Measurements from ENCODE around the gene CDH12. TPM values are rescaled to one million over a fixed set of nuclear protein-coding genes. Genes with fewer than 3 reads are reported as not detected.

The CDH12 gene
- total and polyA plus RNA-seq, 2 donors (not counting 3 experiments of a cell fraction or from before 2014, with no cell fraction given), result 0.03 TPM; not detected in 1

- dilution Hi-C loops (cut with MboI; ENCODE audit: extremely low pct_ligation_motif_present, low sequenced_read_pairs) (no loop called here), intact Hi-C loops (cut with micrococcal nuclease) (no loop called here)
- FAIRE-seq (peak; percentile 24), DNase-seq (ENCODE audit: low read depth, low spot score) (peak; percentile 80)
- Histone ChIP-seq H3K4me2 (ENCODE audit: insufficient read depth, low read length) (no peak overlapping the region), H3K9me3 (replicated peaks; ENCODE audit: control insufficient read depth, insufficient read depth, low read length) (no peaks in the 10 kb centered on the region), H2AFZ (ENCODE audit: low read depth, low read length) (no peak overlapping the region), H3K9ac (replicated peaks; ENCODE audit: extremely low read depth, insufficient read depth, low read length) (no peak overlapping the region), H3K4me3 (replicated peaks in 1 of 3; ENCODE audit: insufficient read depth in 1 of 3, low read depth in 1 of 3, low read length in 3 of 3) (no peak overlapping the region), H3K9me1 (replicated peaks; ENCODE audit: control insufficient read depth, extremely low read depth, insufficient read depth, low read length) (no peaks in the 10 kb centered on the region), H3K27ac (ENCODE audit: insufficient read depth, low read depth, low read length) (no peak overlapping the region), H3K4me1 (ENCODE audit: control insufficient read depth, extremely low read depth, insufficient read depth, low read length) (no peaks in the 10 kb centered on the region), H3K79me2 (ENCODE audit: control insufficient read depth, insufficient read depth, low read length) (no peaks in the 10 kb centered on the region), H3K36me3 (ENCODE audit: control insufficient read depth in 2 of 2, extremely low read depth in 1 of 2, insufficient read depth in 2 of 2, low read length in 2 of 2) (no peaks in the 10 kb centered on the region), H3K27me3 (ENCODE audit: control insufficient read depth in 2 of 2, insufficient read depth in 2 of 2, low read length in 2 of 2) (no peaks in the 10 kb centered on the region), H4K20me1 (replicated peaks; ENCODE audit: control insufficient read depth, extremely low read depth, insufficient read depth, low read length) (no peaks in the 10 kb centered on the region)
- TF ChIP-seq GATA2 (IDR thresholded peaks at IDR 0.05; ENCODE audit: insufficient read depth, insufficient read length, low read depth, low read length) (no peak), POLR2AphosphoS5 (IDR thresholded peaks at IDR 0.05; ENCODE audit: insufficient read depth, low read depth, low read length) (no peak), MYC (IDR thresholded peaks at IDR 0.05; ENCODE audit: low read depth, low read length) (no peak), FOS (IDR thresholded peaks at IDR 0.05; ENCODE audit: borderline replicate concordance, insufficient read depth, low read length) (no peak), JUN (IDR thresholded peaks at IDR 0.05; ENCODE audit: borderline replicate concordance, insufficient read depth, insufficient read length, low read depth) (no peak), MAX (IDR thresholded peaks at IDR 0.05; ENCODE audit: insufficient read depth, insufficient read length) (no peak), POLR2A (IDR thresholded peaks at IDR 0.05; ENCODE audit: low read depth, low read length) (no peak), EZH2 (IDR thresholded peaks at IDR 0.05; ENCODE audit: borderline replicate concordance, low read depth, low read length, severe bottlenecking) (no peak)
- TF ChIP-seq, protein P1, sequence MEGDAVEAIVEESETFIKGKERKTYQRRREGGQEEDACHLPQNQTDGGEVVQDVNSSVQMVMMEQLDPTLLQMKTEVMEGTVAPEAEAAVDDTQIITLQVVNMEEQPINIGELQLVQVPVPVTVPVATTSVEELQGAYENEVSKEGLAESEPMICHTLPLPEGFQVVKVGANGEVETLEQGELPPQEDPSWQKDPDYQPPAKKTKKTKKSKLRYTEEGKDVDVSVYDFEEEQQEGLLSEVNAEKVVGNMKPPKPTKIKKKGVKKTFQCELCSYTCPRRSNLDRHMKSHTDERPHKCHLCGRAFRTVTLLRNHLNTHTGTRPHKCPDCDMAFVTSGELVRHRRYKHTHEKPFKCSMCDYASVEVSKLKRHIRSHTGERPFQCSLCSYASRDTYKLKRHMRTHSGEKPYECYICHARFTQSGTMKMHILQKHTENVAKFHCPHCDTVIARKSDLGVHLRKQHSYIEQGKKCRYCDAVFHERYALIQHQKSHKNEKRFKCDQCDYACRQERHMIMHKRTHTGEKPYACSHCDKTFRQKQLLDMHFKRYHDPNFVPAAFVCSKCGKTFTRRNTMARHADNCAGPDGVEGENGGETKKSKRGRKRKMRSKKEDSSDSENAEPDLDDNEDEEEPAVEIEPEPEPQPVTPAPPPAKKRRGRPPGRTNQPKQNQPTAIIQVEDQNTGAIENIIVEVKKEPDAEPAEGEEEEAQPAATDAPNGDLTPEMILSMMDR (IDR thresholded peaks at IDR 0.05; ENCODE audit: extremely low read depth in 1 of 2, insufficient read depth in 1 of 2, low read depth in 1 of 2, low read length in 2 of 2), result no peak
- ChIA-PET CTCF (no interaction called here), POLR2A (no interaction called here)
- BruUV-seq (replicated peaks), result no TSS peak
Observed at GRCh38 chr5:21847300-21847699, 1005.8 kb downstream of the CDH12 start.

Measured in endothelial cell of umbilical vein (primary cell).